Measurements from ENCODE around the gene DDIT3. TPM values are rescaled to one million over a fixed set of nuclear protein-coding genes. Genes with fewer than 3 reads are reported as not detected.

Gene DDIT3
- total and polyA plus RNA-seq, 2 of the 13 experiments (the other 11 are each of a cell fraction or from before 2014, with no cell fraction given): 27.5 to 48.7 TPM

DNA sequence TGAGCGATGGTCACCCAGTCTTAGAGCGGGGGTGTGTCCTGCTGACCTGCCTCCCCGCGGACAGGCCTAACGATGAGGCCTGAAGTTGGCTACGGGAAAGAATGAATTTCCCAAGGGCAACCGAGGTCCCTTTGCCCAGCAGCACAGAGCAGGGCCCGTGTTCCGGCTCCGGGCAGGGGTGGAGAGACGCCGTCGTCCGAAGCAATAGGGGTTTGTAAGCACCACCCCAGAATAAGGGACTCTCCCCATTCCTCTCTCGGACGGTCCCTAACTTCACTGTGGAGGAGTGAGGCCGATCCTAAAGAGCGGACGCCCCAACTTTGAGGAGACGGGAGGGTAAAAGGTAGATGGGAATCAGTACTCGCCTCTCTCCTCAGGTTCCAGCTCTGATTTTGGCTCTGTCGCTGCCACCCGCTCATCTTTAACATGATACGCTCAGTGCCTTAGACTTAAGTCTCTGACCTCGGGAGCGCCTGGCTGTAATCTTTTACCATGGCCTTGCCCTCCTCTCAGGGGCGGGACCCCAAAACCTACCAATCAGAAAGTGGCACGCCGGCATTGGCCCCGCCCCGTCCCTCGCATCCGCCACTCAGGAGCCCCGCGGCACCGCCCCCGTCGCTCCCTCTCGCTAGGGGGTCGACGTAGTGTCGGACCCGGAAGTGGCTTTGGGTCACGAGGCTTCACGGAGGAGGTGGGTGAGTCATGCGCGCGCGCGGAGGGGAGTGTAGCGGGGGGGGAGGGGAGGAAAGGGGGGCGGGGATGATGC is at the start of gene DDIT3 (continued):
- peak; percentile 89; the same call in 1 of the 2 replicates for TF ChIP-seq ZNF598 (CRISPR knock-in tag; IDR thresholded peaks at IDR 0.05; ENCODE audit: borderline replicate concordance)
- TF ChIP-seq HNRNPL (IDR thresholded peaks at IDR 0.05; ENCODE audit: low read depth, low read length): no peak
- TF ChIP-seq HMG20B (CRISPR knock-in tag; conservative IDR thresholded peaks at IDR 0.05): 0 out of 2 replicates have a peak, but pooled peaks have one; percentile 37
- TF ChIP-seq, protein P1, sequence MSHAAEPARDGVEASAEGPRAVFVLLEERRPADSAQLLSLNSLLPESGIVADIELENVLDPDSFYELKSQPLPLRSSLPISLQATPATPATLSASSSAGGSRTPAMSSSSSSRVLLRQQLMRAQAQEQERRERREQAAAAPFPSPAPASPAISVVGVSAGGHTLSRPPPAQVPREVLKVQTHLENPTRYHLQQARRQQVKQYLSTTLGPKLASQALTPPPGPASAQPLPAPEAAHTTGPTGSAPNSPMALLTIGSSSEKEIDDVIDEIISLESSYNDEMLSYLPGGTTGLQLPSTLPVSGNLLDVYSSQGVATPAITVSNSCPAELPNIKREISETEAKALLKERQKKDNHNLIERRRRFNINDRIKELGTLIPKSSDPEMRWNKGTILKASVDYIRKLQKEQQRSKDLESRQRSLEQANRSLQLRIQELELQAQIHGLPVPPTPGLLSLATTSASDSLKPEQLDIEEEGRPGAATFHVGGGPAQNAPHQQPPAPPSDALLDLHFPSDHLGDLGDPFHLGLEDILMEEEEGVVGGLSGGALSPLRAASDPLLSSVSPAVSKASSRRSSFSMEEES (CRISPR knock-in tag; IDR thresholded peaks at IDR 0.05): peak; percentile 98
- TF ChIP-seq ZNF343 (CRISPR knock-in tag; IDR thresholded peaks at IDR 0.05): 0 out of 2 replicates have a peak, but pooled peaks have one; percentile 55
- peak; percentile 95 for TF ChIP-seq POLR2AphosphoS2 (IDR thresholded peaks at IDR 0.05; ENCODE audit: low read depth, low read length)
- peak; percentile 78; the same call in 1 of the 2 replicates for TF ChIP-seq ZNF383 (CRISPR knock-in tag; IDR thresholded peaks at IDR 0.05; ENCODE audit: borderline replicate concordance)
- TF ChIP-seq SRSF9 (IDR thresholded peaks at IDR 0.05; ENCODE audit: borderline replicate concordance, insufficient read depth, low read depth, low read length, poor library complexity, severe bottlenecking): no peak
- no peak for TF ChIP-seq ZNF670 (CRISPR knock-in tag; IDR thresholded peaks at IDR 0.05; ENCODE audit: borderline replicate concordance)
- no peak for TF ChIP-seq ZNF550 (CRISPR knock-in tag; IDR thresholded peaks at IDR 0.05; ENCODE audit: borderline replicate concordance)
- peak; percentile 19; the same call in 1 of the 2 replicates for TF ChIP-seq TBX3 (IDR thresholded peaks at IDR 0.05; ENCODE audit: borderline replicate concordance)
- peak; percentile 63 for TF ChIP-seq HNRNPLL (IDR thresholded peaks at IDR 0.05; ENCODE audit: low read depth, low read length, poor library complexity, severe bottlenecking)
- TF ChIP-seq ZEB1 (IDR thresholded peaks at IDR 0.05; ENCODE audit: insufficient replicate concordance, low read depth): peak; percentile 48
- TF ChIP-seq MYC (CRISPR knock-in tag; IDR thresholded peaks at IDR 0.05; ENCODE audit: borderline replicate concordance): peak; percentile 60; the same call in 1 of the 2 replicates
- 0 out of 2 replicates have a peak, but pooled peaks have one; percentile 46 for TF ChIP-seq SIX4 (CRISPR knock-in tag; IDR thresholded peaks at IDR 0.05)
- TF ChIP-seq, protein P2, sequence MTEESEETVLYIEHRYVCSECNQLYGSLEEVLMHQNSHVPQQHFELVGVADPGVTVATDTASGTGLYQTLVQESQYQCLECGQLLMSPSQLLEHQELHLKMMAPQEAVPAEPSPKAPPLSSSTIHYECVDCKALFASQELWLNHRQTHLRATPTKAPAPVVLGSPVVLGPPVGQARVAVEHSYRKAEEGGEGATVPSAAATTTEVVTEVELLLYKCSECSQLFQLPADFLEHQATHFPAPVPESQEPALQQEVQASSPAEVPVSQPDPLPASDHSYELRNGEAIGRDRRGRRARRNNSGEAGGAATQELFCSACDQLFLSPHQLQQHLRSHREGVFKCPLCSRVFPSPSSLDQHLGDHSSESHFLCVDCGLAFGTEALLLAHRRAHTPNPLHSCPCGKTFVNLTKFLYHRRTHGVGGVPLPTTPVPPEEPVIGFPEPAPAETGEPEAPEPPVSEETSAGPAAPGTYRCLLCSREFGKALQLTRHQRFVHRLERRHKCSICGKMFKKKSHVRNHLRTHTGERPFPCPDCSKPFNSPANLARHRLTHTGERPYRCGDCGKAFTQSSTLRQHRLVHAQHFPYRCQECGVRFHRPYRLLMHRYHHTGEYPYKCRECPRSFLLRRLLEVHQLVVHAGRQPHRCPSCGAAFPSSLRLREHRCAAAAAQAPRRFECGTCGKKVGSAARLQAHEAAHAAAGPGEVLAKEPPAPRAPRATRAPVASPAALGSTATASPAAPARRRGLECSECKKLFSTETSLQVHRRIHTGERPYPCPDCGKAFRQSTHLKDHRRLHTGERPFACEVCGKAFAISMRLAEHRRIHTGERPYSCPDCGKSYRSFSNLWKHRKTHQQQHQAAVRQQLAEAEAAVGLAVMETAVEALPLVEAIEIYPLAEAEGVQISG (CRISPR knock-in tag; IDR thresholded peaks at IDR 0.05): peak; percentile 51
- no peak for TF ChIP-seq RFX3 (CRISPR knock-in tag; IDR thresholded peaks at IDR 0.05)
- TF ChIP-seq ZNF138 (CRISPR knock-in tag; IDR thresholded peaks at IDR 0.05; ENCODE audit: low read depth): peak; percentile 65; the same call in 1 of the 2 replicates
- TF ChIP-seq GFI1 (CRISPR knock-in tag; IDR thresholded peaks at IDR 0.05; ENCODE audit: borderline replicate concordance): no peak; the same call in 1 of the 2 replicates
- peak; percentile 62; the same call in 1 of the 2 replicates for TF ChIP-seq SP1 (IDR thresholded peaks at IDR 0.05)
- TF ChIP-seq SP1 (CRISPR knock-in tag; IDR thresholded peaks at IDR 0.05): peak; percentile 92
- no peak for TF ChIP-seq KLF12 (CRISPR knock-in tag; IDR thresholded peaks at IDR 0.05; ENCODE audit: borderline replicate concordance)
- no peak for TF ChIP-seq NBN (conservative IDR thresholded peaks at IDR 0.05)
- peak; percentile 59; the same call in 1 of the 2 replicates for TF ChIP-seq RARA (CRISPR knock-in tag; IDR thresholded peaks at IDR 0.05)
- no peak for TF ChIP-seq TOE1 (CRISPR knock-in tag; IDR thresholded peaks at IDR 0.05)
- TF ChIP-seq ASH2L (IDR thresholded peaks at IDR 0.05; ENCODE audit: insufficient read length, low read depth, low read length): peak; percentile 53
- peak; percentile 57; the same call in 1 of the 2 replicates for TF ChIP-seq ETV5 (CRISPR knock-in tag; IDR thresholded peaks at IDR 0.05; ENCODE audit: borderline replicate concordance)

All from HepG2 (cell line).